HG03520 (cell line): Measurements from ENCODE around the gene TFR2.
A peak's percentile ranks its signal among the peaks of the same experiment; 100 is the strongest.

Experiments used
- ATAC-seq: cut with Tn5 transposase; IDR thresholded peaks from one replicate; pipeline ENCODE4 v1.9.1; 2021; ENCODE audit warnings: mild to moderate bottlenecking, moderate library complexity; ENCODE audit not compliant: unreplicated experiment

The TFR2 gene

DNA sequence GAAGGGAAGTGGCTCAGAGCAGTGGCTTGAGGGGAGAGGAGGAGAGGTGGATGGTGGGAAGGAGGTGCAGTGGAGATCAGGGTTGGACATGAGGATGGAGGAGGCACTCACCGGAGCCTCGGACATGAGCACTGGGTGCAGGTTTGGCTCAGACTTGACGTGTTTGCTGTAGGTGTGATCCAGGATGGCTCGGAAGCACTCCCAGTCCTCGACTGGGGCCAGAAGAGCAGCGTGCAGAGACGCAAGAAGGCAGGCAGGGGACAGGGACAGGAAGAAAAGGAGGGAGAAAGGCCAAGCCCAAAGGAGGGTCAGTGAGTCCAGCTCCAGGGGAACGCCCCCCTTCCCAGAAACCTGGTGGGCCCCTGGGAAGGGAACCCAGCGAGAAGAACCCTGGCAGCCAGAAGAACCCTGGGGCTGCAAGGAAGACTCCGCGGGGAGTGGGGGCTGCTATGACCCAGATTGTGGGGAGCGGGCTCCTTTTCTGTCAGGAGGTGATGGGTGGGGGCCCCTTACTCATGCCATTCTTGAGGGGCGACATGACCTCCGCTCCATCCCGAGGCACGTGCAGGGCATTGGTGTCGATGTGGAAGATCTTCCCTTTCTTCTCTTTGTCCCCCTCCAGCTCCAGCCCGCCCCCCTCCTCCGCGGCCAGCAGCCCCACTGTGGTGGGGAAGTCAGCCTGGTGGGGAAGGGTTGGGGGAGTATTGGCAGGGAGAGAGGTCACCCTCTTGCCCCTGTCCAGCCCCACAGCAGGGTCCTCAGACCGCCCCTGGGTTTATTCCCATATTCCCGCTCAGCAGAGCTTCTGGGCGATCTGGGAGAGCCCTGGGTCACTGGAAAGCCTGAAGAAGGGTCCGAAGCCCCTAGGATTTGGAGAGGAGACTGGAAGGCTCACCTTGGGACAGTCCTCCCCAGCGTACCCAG, 13.8 kb upstream of the TFR2 start:
- no peak for ATAC-seq

DNA sequence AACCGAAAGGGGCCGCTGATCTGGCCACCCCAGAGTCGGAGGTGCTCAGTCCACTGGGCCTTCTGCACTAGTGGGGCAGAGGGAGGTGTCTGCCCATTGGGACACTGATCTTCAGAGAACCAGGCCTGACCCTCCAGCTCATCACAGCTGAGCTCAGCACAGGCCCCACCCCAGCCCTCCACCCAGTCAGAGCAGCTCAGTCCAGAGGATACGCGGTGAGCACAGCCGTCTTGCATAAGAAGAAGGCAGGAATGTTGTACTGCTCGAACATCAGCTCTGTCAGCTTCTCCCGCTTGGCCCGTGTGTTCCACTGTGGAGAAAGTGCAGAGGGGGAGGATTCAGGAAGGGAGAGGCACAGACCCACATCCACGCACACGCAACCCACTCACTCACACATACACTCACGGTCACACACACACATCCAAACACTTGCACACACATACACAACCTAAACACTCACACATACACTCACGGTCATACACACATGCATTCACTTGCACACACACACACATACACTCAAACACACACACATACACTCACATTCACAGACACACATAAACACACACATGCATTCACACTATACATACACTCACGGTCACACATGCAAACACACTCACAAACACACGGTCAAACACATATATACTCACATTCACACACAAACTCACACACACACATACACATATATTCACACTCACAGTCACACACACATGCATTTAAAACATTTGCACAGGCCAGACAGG, 8.6 kb upstream of the TFR2 start:
- no peak for ATAC-seq

DNA sequence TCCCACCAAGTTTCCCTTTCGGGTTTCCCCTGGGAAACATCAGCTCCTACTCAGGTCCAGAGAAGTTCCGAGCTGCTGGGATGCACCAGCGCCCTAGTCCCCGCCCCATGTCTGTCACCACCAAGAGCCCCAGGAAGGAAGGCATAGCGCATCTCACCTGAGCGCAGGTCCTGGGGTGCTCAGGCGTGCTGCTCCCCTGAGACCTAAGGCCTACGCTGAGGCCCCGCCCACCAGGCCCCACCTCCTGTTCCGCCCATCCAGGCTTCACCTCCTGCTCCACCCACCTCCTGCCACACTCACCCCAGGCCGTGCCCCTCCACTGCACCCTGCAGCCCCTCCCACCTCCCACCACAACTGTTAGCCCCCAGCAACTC, 1.2 kb upstream of the TFR2 start:
- ATAC-seq, result no peak

DNA sequence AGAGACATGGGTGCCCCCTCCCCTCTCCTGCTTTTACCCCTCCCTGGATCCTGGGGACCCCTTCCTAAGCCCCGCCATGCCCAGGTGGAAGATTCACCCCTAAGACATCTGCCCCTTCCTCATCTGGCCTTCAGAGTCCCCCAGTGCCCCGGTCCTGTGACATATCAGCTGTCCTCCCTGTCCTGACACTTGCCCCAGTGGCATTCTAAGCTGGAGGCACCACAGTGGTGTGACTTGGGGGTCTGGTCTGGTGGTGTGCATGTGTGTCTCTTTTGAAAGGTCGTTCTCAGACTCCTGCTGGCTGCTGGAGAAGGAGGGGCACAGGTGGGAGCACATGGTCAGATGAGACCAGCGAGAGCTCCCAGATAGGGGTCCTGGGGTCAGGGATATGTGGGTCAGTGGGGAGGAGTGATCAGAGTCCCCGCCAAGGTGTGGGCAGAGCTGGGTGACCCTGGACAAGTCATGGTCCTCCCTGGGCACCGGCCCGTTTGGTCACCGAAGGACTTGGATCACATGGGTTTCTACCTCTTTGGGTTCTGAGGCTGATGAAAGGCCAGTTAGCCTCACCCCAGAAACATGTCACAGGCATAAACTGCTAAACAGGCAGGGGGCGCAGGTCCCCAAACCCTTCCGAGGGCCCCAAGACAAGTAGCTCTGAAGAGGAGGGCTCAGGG, 645 bp upstream of the TFR2 start:
- ATAC-seq, result no peak

DNA sequence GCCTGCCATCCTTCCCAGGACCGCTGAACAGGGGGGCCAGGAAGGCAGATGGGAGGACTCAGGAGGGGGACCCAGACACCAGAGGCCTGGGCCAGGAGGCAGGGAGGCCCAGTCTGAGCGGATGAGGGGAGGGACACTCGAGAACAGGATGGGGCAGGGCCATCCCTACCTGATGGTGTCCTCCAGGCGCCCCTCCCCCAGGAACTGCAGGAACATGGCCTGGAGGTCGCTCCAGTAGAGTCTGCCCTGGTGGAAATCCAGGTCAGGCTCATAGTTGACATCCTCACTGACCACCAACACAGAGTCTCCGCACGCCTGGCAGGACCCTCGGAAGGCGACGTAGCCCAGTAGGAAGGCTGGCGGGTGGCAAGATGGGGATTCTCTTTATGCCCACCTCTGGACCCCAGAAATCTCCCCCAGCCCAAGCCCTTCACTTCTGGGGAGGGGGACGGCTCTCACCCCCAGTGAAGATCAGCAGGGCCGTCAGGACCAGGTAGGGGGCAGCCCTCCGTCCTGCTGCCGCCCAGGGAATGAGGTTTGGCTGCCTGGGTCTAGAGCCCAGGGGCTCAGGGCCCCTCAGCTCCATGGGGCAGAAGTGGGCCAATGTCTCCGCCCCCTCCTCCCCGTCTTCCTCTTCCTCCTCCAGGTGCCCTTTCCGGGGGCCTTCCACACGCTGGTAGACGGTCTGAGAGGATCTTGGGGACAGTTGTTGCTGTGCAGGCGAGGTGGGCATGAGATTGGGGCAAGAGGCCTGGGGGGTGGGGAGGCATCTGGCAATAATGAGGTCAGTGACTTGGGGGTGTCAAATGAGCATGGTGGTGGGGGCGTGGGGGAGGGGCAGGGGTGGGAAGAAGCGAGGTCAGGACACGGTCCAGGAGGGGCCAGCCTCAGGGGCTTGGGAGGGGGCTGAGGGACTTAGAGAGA, 573 bp downstream of the TFR2 start:
- ATAC-seq, result no peak

DNA sequence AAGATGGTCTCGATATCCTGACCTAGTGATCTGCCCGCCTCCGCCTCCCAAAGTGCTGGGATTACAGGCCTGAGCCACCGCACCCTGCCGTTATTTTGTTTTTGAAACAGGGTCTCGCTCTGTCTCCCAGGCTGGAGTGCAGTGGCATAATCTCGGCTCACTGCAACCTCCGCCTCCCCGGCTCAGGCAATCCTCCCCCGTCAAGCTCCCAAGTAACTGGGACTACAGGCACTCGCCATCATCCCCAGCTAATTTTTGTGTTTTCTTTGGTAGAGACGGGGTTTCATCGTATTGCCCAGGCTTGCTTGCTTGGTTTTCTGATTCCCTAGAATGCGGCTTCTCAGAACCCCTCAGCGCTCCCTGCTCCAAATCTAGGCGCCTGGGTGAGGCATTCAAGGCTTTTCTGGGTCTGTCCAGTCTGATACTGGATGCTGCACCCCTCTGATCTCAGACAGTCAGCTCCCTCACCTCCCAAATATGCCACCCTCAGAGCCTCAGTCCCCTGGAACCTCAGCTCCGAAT, 1.3 kb downstream of the TFR2 start:
- ATAC-seq, result no peak

DNA sequence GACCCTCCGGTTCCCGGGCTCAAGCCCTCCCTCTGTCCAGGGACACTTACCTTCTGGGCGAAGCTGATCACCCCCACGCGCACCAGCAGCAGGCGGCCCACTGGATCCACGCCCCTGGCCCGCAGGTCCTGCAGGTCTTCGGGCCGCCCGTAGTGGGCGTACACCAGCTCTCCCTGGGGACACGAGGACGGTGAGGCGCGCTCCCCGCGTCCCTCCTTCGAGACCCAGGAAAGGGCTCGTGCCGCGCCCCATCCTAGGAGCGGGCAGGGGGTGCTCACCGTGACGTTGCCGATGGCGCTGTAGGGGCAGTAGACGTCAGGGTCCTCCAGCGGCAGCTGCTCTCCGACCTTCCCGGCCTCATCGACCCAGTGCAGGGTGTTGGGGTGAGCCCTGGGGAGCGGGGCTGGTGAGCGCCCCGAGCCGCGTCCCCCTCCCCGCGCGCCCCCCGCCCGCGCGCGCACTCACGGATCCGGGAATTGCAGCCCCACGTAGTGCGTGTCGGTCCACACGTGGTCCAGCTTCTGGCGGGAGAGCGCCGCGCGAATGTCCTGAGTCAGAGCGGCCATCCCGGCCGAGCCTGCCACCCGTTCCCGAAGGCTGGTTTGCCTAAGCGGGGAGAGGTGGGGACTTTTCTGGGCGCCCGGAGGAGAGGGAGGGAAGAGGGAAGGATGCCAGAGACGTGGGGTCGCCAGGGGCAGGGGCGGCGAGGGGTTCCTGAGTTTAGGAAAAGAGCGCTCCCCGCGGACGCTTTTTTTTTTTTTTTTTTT, 8.2 kb downstream of the TFR2 start:
- ATAC-seq, result no peak

DNA sequence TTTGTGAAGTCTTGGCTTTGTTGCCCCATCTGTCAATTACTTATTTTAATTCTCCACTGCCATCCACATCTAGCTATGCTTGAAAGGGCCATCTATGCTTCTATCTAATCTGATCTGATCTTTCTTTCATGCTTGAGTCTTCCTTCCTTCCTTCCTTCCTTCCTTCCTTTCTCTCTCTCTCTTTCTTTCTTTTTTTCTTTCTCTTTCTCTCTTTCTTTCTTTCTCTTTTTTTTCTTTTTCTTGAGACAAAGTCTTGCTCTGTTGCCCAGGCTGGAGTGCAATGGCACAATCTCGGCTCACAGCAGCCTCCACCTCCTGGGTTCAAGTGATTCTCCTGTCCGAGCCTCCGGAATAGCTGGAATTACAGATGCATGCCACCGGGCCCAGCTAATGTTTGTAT, 11.3 kb downstream of the TFR2 start:
- no peak for ATAC-seq

DNA sequence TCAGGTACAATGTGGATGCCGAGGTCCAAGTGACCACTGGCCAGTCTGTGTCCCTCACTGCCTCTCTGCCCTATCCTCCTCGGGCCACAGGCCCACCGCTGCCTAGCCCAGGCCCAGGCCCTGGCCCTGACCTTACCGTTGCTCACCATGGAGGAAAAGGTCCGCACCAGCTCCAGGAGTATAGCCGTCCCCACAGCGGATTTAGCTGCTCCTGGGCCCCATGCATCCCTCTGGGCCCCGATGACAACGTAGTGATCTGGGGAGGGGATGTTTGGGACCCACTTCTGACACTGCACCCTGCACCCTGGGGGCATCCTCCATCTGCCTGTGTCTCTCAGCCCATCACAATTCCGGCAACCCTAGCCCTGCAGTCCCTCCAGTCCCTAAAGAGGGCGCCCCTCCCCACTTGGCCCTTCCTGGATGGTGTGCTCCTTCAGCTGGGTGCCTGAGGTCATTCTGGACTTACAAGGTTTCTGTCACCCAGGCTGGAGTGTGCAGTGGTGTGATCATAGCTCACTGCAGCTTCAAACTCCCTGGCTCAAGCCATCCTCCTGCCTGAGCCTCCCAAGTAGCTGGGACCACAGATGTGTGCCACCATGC, 12.1 kb downstream of the TFR2 start:
- ATAC-seq, result no peak

DNA sequence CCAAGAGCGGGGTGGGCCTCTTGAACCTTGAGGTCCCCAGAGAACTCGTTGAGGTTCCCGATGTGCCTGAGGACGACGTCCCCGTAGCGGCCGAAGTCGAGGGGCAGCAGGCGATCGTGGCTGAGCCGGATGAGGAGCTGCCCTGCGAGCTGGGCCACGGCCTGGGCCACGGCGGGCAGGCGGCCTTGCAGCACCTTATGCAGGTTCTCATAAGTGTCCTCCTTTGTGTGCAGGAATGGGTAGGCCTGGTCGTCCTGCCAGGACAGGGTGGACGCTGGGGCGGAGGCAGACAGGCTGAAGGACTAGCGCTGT, 14.2 kb downstream of the TFR2 start:
- ATAC-seq, result no peak

DNA sequence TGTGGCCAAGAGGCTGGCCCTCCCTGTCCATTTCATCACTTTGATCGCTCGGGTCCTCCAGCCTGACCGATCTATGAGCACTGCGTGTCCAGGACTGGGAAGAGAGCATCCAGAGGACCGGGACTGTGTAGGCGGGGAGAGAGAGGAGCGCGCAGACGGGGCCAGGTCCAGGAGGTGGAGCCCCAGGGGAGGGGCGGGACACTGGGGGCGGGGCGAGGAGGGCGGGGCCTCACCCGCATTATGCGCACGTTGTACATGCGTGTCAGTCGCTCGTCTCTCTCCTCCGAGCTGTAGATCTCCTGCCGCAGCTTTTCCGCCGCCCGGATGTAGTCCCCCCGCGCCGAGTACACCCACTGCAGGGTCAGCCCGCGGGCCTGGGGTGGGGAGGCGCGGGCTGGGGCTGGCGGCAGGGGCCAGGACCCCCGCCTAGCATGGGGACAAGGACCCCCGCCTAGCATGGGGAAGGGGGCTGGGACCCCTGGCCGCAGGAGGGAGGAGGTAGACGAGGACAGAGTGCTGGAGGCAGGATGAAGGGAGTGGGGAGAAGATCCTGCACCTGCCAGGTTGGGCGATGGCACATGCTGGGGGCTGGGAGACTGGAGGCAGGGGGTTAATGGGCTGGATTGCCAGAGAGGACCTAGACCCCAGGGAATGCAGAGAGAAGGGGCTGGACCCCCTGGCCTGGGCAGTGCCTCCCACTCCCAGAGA, 14.7 kb downstream of the TFR2 start:
- peak; percentile 44 for ATAC-seq

DNA sequence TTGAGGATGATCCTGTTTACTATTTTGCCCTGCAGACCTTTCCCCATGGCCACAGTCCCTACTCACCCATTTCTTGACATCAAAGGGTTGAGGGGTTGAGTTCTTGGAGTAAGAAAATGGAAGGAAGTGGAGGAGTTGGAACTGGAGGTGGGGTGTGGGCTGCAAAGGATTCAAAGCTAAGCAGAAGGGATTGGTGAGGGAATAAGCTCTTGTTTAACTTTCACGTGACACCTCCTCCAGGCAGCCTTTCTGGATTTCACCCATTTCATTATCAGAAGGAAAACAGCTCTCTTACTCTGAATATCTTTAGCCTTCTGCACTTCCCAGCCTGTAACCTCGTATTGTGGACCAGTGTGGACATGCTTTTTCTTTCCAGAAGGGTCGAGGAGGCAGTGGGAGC, 15.3 kb downstream of the TFR2 start:
- no peak for ATAC-seq

DNA sequence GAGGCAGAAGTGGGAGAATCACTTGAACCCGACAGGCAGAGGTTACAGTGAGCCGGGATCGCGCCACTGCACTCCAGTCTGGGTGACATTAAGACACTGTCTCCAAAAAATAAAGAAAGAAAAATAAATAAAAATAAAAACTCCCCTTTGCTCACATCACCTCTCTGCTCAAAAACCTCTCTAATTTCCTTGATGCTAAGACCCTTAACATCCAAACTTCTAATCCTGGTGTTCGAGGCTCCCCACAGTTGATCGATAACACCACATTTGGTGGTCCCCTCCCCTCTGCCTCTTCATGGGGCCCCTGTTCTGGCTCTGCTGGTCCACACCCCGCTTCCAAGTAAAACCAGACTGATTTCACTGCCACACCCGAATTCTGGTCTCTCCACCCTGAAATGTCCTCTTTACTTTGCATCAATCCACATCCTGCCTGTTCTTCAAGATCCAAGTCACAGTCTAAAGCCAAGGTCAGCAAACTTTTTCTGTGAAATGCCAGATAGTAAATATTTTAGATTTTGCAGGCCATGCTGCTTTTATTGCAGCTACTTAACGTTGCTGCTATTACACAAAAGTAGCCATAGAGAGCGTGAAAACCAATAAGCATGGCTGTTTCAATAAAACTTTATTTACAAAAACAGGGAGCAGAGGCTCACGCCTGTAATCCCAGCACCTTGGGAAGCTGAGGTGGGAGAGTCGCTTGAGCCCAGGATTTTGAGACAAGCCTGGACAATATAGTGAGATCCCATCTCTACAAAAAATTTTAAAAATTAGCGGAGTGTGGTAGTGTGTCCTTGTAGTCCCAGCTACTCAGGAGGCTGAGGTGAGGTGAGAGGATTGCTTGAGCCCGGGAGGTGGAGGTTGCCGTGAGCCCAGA, 17.2 kb downstream of the TFR2 start:
- no peak for ATAC-seq

DNA sequence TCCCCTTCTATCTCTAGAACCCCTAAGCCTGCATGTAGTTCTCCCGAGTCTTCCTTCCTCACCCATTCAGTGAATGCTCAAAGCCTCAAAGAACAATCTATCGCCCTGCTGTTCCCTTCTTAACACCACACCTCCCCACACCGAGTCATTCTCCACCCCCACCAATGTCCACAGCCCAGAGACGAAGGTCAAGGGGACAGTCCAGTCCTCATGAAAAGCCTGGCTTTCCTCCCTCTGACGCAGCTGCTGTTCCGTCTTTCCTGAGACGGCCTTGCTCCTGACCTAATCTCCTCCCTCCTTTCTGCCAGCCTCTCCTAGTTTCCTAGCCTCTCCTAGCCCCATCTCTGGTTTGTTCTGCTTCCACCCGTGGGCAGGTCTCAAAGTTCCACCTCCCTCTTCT, 19.8 kb downstream of the TFR2 start:
- no peak for ATAC-seq

DNA sequence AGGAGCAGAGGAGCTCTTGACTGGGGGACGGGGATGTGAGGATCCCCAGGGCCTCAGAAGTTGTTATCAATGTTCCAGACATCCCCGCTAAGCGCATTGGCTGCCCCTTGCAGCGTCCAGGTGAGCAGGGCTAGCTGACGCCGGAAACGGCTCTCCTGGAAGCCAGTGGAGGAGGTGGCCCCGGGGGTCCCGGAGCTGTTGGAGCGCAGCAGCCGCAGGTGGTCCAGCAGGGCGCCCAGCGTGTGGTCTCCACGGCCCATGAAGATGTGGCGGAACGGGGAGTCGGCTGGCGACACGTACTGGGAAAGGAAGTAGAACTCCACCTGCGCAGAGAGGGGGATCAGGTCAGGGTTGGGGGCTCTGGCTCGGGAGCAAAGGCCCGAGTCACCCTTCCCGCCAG, 20.5 kb downstream of the TFR2 start:
- no peak for ATAC-seq

DNA sequence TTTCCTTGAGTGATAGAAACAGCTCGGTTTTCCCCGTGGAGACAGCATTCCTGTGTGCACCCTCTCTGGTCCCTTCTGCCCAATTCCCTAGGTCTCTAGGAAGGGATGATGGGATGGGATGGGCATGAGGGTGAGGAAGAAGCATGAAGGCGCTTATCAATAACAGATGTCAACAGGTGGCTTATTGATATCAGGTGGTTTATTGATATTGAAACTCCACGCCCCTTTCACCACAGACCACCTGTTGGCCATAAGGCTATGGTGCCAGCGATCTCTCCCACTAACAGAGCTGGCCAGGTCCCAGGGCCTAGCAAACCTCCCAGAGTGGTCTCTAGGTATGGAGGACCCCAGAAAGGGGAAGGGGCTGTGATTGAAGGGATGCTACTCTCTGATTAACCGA, 21.1 kb downstream of the TFR2 start:
- no peak for ATAC-seq

DNA sequence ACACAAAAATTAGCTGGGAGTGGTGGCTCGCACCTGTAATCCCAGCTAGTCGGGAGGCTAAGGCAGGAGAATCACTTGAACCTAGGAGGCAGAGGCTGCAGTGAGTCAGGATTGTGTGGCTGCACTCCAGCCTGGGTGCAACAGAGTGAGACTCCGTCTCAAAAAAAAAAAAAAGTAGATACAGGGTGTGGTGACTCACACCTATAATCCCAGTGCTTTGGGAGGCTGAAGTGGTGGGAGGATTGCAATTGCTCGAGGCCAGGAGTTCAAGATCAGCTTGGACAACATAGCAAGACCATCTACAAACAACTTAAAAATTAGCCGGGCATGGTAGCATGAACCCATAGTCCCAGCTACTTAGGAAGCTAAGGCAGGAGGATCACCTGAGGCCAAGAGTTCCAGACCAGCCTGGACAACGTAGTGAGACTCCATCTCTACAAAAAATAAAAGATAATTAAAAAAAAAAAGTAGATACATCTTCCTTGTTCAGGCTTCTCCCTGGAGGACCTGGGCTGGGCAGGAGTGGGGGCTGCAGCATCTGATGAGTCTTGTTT, 27.0 kb downstream of the TFR2 start:
- no peak for ATAC-seq
